ENCODE results near the gene RAD54L2.
A peak's percentile ranks its signal among the peaks of the same experiment; 100 is the strongest.

RAD54L2 gene

GRCh38 chr3:51501833-51502561 lies 36.5 kb upstream of the RAD54L2 start:
- Histone ChIP-seq H3K36me3 (ENCODE audit: insufficient read depth) (no peaks in the 10 kb centered on the region), H2AFZ (ENCODE audit: low read depth) (peak overlapping the region; percentile 52), H3K9ac (no peak overlapping the region), H3K4me1 (ENCODE audit: low read depth, poor library complexity, severe bottlenecking) (peaks cover 19% of the 10 kb centered on the region), H3K27ac (no peak overlapping the region), H3K27me3 (ENCODE audit: insufficient read depth, low read depth) (no peaks in the 10 kb centered on the region), H3K4me3 (IDR thresholded peaks at IDR 0.05; ENCODE audit: insufficient read depth, low read depth, low read length) (no peak overlapping the region), H3K79me2 (ENCODE audit: insufficient read depth, low read depth) (peaks cover 24% of the 10 kb centered on the region), H3K4me2 (no peak overlapping the region), H4K20me1 (ENCODE audit: insufficient read depth) (no peaks in the 10 kb centered on the region)
- peak; percentile 77 for TF ChIP-seq CTCF (conservative IDR thresholded peaks at IDR 0.05; ENCODE audit: low read depth, low read length)

- Histone ChIP-seq H3K79me2 (ENCODE audit: insufficient read depth, low read depth) (peaks cover 19% of the 10 kb centered on the region; the same call in 1 of the 2 replicates), H3K4me1 (ENCODE audit: low read depth, poor library complexity, severe bottlenecking) (peaks cover 19% of the 10 kb centered on the region), H3K4me3 (IDR thresholded peaks at IDR 0.05; ENCODE audit: insufficient read depth, low read depth, low read length) (no peak overlapping the region), H3K4me2 (no peak overlapping the region), H2AFZ (ENCODE audit: low read depth) (no peak overlapping the region), H3K27ac (no peak overlapping the region), H3K36me3 (ENCODE audit: insufficient read depth) (no peaks in the 10 kb centered on the region), H4K20me1 (ENCODE audit: insufficient read depth) (no peaks in the 10 kb centered on the region), H3K27me3 (ENCODE audit: insufficient read depth, low read depth) (no peaks in the 10 kb centered on the region), H3K9ac (no peak overlapping the region)
- no peak for TF ChIP-seq CTCF (conservative IDR thresholded peaks at IDR 0.05; ENCODE audit: low read depth, low read length)
These were observed 36.0 kb upstream of the RAD54L2 start for GRCh38 chr3:51502562-51502910.

- H3K4me1 ChIP-seq (ENCODE audit: low read depth, poor library complexity, severe bottlenecking): peaks cover 19% of the 10 kb centered on the region
- H3K79me2 ChIP-seq (ENCODE audit: insufficient read depth, low read depth): peaks cover 14% of the 10 kb centered on the region; the same call in 1 of the 2 replicates
- no peaks in the 10 kb centered on the region for H3K36me3 ChIP-seq (ENCODE audit: insufficient read depth)
- H3K9ac ChIP-seq: no peak overlapping the region
- no peaks in the 10 kb centered on the region for H3K27me3 ChIP-seq (ENCODE audit: insufficient read depth, low read depth)
- H3K4me3 ChIP-seq (IDR thresholded peaks at IDR 0.05; ENCODE audit: insufficient read depth, low read depth, low read length): no peak overlapping the region
- no peak overlapping the region for H3K4me2 ChIP-seq
- no peak overlapping the region for H3K27ac ChIP-seq
- no peak overlapping the region for H2AFZ ChIP-seq (ENCODE audit: low read depth)
- no peak for TF ChIP-seq CTCF (conservative IDR thresholded peaks at IDR 0.05; ENCODE audit: low read depth, low read length)
- H4K20me1 ChIP-seq (ENCODE audit: insufficient read depth): no peaks in the 10 kb centered on the region
These were observed 35.5 kb upstream of the RAD54L2 start for GRCh38 chr3:51503007-51503406.

- Histone ChIP-seq H3K27ac (no peak overlapping the region), H3K79me2 (ENCODE audit: insufficient read depth, low read depth) (no peaks in the 10 kb centered on the region), H3K36me3 (ENCODE audit: insufficient read depth) (no peaks in the 10 kb centered on the region), H4K20me1 (ENCODE audit: insufficient read depth) (no peaks in the 10 kb centered on the region), H3K4me2 (no peak overlapping the region), H3K9ac (no peak overlapping the region), H3K27me3 (ENCODE audit: insufficient read depth, low read depth) (no peaks in the 10 kb centered on the region), H3K4me1 (ENCODE audit: low read depth, poor library complexity, severe bottlenecking) (peaks cover 6% of the 10 kb centered on the region), H2AFZ (ENCODE audit: low read depth) (no peak overlapping the region), H3K4me3 (IDR thresholded peaks at IDR 0.05; ENCODE audit: insufficient read depth, low read depth, low read length) (no peak overlapping the region)
- TF ChIP-seq CTCF (conservative IDR thresholded peaks at IDR 0.05; ENCODE audit: low read depth, low read length): no peak
These were observed 30.3 kb upstream of the RAD54L2 start for GRCh38 chr3:51508255-51508654.

All from KMS-11 (cell line).